Lower leg skin (tissue), 3 donors: ENCODE data around the gene STAMBPL1.

Experiments used
- CTCF ChIP-seq, 3 donors: fragments of 450-650 bp; IDR thresholded peaks; one replicate each; pipeline ENCODE4 v1.5.1; 2016; ENCODE audit warnings: antibody characterized with exemption in 3 of 3, mild to moderate bottlenecking in 3 of 3, moderate library complexity in 2 of 3
- POLR2A ChIP-seq, 2 donors: fragments of 450-650 bp; IDR thresholded peaks; one replicate each; pipeline ENCODE4 v1.6.1; 2016 to 2017; ENCODE audit warnings: antibody characterized with exemption in 2 of 2, mild to moderate bottlenecking in 1 of 2, moderate library complexity in 1 of 2

- TF ChIP-seq CTCF (IDR thresholded peaks at IDR 0.05) (no peak), POLR2A (IDR thresholded peaks at IDR 0.05) (no peak)
These were observed 15.2 kb downstream of the STAMBPL1 start for GRCh38 chr10:88895250-88895649.
